ENCODE data around the gene DSTN.

The DSTN gene

GRCh38 chr20:17644451-17644850 lies 74.6 kb downstream of the DSTN start:
- TF ChIP-seq PPARA (CRISPR knock-in tag; IDR thresholded peaks at IDR 0.05; ENCODE audit: borderline replicate concordance): no peak
- no peak for TF ChIP-seq CREB5 (CRISPR knock-in tag; IDR thresholded peaks at IDR 0.05; ENCODE audit: low read depth)
- TF ChIP-seq ARNTL (CRISPR knock-in tag; IDR thresholded peaks at IDR 0.05; ENCODE audit: borderline replicate concordance, low read depth): no peak
- no peak for TF ChIP-seq CSDC2 (CRISPR knock-in tag; IDR thresholded peaks at IDR 0.05)
- TF ChIP-seq OSR1 (CRISPR knock-in tag; IDR thresholded peaks at IDR 0.05): no peak
- no peak for ATAC-seq

- no peak for ATAC-seq
- no peak for TF ChIP-seq ZNF70 (CRISPR knock-in tag; IDR thresholded peaks at IDR 0.05)
- TF ChIP-seq OSR1 (CRISPR knock-in tag; IDR thresholded peaks at IDR 0.05): no peak
- TF ChIP-seq CSRNP3 (CRISPR knock-in tag; IDR thresholded peaks at IDR 0.05): no peak
- no peak for TF ChIP-seq TSHZ2 (CRISPR knock-in tag; IDR thresholded peaks at IDR 0.05)
- no peak for TF ChIP-seq ZFP30 (CRISPR knock-in tag; IDR thresholded peaks at IDR 0.05)
- no peak for TF ChIP-seq GLIS3 (CRISPR knock-in tag; IDR thresholded peaks at IDR 0.05)
- no peak for TF ChIP-seq ZC3H10 (CRISPR knock-in tag; IDR thresholded peaks at IDR 0.05)
- TF ChIP-seq CSDC2 (CRISPR knock-in tag; IDR thresholded peaks at IDR 0.05): no peak
- TF ChIP-seq PATZ1 (CRISPR knock-in tag; IDR thresholded peaks at IDR 0.05; ENCODE audit: borderline replicate concordance): no peak
- no peak for TF ChIP-seq RARB (CRISPR knock-in tag; IDR thresholded peaks at IDR 0.05)
- TF ChIP-seq ESRRG (CRISPR knock-in tag; IDR thresholded peaks at IDR 0.05): no peak
- TF ChIP-seq CREB5 (CRISPR knock-in tag; IDR thresholded peaks at IDR 0.05; ENCODE audit: low read depth): no peak
Observed at GRCh38 chr20:17645010-17645409, 75.1 kb downstream of the DSTN start.

GRCh38 chr20:17645546-17646208 lies 75.8 kb downstream of the DSTN start:
- TF ChIP-seq OSR1 (CRISPR knock-in tag; IDR thresholded peaks at IDR 0.05): no peak
- no peak for TF ChIP-seq CSRNP3 (CRISPR knock-in tag; IDR thresholded peaks at IDR 0.05)
- TF ChIP-seq BACH2 (CRISPR knock-in tag; IDR thresholded peaks at IDR 0.05; ENCODE audit: borderline replicate concordance): no peak
- no peak for TF ChIP-seq ZNF70 (CRISPR knock-in tag; IDR thresholded peaks at IDR 0.05)
- no peak for TF ChIP-seq CREB5 (CRISPR knock-in tag; IDR thresholded peaks at IDR 0.05; ENCODE audit: low read depth)
- no peak for TF ChIP-seq TOX (CRISPR knock-in tag; IDR thresholded peaks at IDR 0.05; ENCODE audit: borderline replicate concordance)

More at GRCh38 chr20:17645546-17646208, 75.8 kb downstream of the DSTN start:
- no peak for ATAC-seq
